OCI-LY3 (cell line): ENCODE data around the gene STK4.

Experiments used
- EZH2phosphoT487 ChIP-seq: fragments of 200-600 bp; shearing (Covaris generic); IDR thresholded peaks from 2 replicates; pipeline ENCODE4 v1.6.1; 2018; ENCODE audit warnings: antibody characterized with exemption, mixed run types, low read depth
- TF ChIP-seq, protein P1 (sequence below): fragments of 200-600, 300-600 bp; sonication (generic); IDR thresholded peaks from 2 replicates; pipeline ENCODE4 v1.5.1; 2014; ENCODE audit warnings: antibody characterized with exemption, low read length, low read depth

DNA sequence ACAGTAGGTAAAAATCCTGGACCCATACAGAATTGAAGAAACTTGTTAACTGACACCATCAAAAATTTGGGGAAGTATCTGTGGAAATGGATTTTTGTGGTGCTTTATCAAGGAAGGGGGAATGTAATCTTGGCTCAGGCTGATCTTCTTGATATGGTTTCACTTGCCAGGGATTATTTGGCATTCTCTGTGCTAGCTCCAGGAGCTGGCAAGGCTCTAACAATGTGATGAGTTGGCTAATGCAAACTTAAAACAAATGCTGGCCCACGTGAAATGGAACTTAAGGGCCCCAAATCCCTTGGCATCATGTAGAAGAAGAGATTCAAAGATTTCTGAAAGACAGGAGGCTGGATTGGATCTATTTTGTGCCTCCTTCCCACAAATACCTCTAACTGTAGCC lies 121.5 kb downstream of the STK4 start:
- TF ChIP-seq, protein P1, sequence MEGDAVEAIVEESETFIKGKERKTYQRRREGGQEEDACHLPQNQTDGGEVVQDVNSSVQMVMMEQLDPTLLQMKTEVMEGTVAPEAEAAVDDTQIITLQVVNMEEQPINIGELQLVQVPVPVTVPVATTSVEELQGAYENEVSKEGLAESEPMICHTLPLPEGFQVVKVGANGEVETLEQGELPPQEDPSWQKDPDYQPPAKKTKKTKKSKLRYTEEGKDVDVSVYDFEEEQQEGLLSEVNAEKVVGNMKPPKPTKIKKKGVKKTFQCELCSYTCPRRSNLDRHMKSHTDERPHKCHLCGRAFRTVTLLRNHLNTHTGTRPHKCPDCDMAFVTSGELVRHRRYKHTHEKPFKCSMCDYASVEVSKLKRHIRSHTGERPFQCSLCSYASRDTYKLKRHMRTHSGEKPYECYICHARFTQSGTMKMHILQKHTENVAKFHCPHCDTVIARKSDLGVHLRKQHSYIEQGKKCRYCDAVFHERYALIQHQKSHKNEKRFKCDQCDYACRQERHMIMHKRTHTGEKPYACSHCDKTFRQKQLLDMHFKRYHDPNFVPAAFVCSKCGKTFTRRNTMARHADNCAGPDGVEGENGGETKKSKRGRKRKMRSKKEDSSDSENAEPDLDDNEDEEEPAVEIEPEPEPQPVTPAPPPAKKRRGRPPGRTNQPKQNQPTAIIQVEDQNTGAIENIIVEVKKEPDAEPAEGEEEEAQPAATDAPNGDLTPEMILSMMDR: no peak
- TF ChIP-seq EZH2phosphoT487: no peak
